ENCODE measurements around the gene KIRREL3.

KIRREL3 gene

DNA sequence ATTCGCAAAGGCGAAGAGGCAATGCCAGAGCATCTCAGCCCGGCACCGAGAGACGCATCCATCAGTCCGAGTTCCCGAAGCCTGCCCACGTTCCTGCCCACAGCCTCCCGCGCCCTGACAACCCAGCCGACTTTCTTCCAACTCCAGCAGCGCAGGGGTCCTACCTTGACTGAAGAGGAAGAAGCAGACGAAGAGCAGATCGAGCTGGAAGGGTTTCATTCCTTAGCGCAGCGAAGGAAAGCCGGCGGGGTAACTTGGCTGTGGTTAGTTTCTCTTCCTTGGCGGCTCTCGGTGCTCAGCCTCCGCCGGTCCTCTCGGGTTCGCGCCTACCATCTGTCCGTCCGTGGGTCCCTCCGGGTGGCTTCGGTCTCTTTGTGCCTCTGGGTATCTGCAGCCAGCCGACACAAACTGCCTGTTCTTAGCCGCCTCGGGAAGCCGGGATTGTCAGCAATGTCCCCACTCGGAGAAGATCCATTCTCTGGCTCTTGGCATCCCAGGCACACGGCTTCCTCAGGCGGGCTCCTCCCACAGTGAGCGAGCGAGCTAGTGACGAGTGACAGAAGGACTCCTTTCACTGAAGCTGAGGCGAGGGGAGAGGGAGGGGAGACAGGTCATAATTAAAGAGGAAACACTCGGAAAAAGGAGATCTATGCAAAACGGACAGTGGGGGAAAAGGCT lies at the start of gene KIRREL3:
Gene KIRREL3, minus strand, starts transcription at position 480 of the 678 bp plus-strand sequence.
- DNase-seq (ENCODE audit: low read depth): no peak

DNA sequence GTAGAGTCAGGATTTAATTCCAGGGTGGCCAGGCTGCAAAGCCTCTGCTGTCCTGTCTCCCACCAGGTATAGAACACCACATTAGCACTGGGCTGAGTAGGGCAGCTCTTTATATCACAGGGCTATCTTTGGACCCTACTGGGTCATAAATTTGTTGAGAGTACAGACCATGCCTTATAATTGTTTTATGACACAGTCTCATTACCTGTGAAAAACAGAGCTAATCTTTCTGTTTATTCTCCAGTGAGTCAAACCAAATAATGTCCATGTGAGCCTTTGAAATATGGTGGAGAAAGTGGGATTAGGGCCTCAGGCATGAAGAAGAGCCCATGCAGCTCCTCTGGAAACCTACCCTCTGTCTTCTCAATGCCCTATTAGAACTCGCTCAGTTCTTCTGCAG lies 49.6 kb upstream of the KIRREL3 start:
- no peak for DNase-seq (ENCODE audit: low read depth)

DNA sequence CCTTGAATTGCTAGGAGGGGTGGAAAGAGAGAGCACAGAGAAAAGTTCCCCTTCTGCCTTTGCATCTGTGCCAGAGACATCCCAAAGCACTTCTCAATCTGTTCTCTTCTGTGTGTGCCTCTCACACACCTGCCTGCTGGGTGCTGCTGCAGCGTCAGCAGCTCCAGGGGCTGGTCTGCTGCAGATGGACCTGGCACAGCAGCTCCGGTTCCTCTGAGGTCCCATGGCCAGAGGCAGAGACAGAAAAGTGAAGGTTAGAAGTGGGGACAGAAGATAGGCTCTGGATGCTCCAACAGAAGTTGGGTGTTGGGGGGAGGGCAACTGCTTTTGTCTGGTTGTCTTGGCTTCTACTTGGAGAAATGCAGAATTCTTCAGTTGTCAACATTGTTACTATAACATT lies 48.9 kb upstream of the KIRREL3 start:
- DNase-seq (ENCODE audit: low read depth): no peak

DNA sequence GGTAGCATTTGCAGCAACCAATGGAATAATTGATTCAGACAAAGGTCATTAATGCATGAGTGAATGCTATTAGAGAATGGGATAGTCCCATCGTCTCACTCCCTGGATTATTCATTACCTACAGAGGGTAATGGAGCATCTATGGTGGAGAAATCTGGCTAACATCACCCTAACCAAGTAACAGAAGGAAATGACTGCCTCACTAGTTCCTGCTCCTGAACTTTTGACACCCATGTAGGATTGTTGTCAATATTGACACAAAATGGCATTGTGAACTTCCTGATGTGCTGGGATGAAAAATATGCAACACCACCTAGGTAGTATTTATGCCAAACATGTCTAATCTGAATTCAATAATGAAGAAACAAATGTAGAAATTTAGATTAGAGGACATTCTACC lies 44.0 kb upstream of the KIRREL3 start:
- no peak for DNase-seq (ENCODE audit: low read depth)

DNA sequence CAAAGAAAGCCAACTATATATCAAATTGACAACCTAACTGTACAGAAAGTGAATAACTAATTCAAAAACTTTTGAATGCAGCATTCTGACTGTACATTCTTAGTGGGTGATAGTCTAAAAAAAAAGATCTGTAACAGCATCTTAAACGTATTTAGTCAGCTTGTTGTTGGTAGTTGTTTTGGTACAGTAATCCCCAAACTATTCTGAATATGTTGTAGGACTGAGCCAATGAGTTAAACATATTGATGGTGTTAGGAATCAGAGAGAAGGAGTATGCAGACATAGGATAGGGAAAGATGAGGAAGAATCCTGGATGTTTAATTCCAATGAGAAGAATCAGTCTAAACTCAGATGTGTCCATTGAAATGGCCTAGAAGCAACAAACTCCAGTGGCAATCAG lies 41.9 kb upstream of the KIRREL3 start:
- no peak for DNase-seq (ENCODE audit: low read depth)

DNA sequence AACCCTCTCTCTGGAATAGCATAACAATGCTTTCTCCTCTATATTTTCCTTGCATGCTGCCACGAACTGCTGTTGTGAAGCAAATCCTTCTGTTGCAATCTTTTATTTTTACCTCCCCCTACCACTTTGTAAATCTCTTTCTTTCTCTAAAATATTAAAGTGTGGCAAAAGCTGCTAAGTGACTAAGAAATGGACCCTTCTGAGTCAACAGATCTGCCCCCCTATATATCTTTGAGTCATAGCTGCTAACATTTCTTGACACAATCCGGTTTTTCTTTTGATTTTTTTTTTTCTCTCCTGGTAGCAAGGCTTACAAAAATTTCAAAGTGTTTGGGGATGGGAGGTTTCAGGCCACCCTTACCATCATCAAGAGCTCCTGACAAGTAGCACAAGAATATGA lies 39.0 kb upstream of the KIRREL3 start:
- DNase-seq (ENCODE audit: low read depth): no peak

DNA sequence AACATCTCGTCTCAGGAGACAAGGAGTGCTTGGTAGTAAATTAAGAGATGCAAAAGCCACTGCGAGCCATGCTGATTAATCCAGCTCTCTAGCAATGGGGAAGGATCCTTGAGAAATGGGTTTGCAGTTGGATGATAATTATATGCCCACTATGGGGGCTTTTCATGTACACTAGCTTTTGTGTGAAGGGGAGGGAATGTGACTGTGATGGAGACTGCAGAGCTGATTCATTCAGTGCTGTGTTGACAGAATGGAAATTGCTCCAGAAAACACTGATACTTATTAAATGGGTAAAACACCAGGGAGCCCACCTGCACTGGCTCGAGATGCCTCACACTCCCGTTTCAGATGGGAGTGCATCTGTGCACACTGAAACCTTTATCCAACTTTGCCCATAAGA lies 37.0 kb upstream of the KIRREL3 start:
- no peak for DNase-seq (ENCODE audit: low read depth)

DNA sequence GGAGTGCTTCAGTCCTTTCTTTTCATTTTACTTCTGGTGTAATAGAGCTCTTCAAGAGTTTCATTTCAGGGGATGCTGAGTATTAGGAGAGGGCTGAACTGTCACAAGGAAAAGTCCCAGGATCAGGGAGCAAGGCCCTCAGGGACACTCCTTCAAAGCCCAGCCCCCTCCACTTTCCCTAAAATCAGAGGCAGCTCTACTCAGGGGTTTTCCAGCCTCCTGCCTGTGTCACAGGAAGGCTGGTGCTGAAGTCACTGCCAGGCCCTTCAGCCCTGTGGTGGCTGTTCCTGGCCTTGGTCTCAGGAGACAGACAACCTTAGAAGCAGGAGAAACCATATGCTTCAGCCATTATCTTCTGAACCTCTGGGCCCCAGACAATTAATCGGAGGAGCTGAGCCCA lies 36.4 kb upstream of the KIRREL3 start:
- DNase-seq (ENCODE audit: low read depth): no peak

DNA sequence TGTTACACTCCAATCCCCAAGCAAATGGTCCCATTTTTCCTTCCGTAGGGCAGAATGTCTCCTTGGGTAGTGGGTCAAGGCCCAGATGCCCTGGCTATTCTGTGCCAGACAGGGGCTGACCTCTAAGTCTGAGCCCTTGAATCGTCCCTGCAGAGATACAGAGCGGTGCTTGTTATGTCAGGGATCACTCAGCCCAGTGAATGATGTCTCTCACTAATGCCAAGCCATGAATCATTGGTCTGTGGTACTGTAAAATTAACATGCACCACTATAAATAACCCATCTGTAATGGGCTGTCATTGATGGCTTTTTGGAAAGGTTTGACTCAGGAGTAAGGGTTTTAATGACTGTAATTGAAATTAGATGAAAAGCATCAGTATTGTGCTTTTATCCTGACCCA lies 35.3 kb upstream of the KIRREL3 start:
- no peak for DNase-seq (ENCODE audit: low read depth)

DNA sequence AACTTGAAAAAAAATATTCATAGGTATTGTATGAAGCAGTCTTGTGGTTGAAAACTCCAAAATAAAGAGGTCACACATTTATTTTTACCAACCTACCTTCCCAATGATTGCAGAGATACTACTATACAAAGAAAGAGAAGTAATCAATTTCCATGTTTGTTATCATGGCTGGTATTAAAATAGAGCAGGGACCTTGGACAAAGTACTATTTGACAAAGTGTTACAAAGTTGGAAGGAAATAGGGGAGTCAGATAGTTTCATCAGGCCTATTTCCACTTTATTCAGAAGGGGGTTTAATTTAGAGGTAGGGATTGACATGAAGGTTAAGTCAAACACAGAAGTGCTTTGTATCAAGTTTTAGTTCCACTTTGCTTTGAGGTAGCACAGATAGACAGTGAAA lies 34.4 kb upstream of the KIRREL3 start:
- no peak for DNase-seq (ENCODE audit: low read depth)

DNA sequence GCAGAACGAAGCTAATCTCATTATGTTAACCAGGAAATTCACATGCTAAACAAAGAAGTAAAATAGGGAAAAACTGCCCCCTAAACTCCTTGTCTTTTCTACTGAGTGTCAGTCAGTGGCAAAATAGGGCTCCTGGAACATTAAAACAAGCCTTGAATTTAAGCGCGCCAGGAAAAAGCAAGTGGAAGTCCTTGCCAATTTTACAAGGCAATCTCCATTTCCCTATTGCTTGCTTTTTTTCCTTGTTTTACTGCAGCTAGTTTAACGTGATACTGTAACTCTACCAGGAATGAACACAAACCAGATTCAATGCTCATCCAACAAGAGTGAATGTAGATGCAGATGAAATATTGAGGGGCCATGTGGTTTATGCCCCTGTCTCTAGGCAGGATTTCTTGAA lies 28.1 kb upstream of the KIRREL3 start:
- DNase-seq (ENCODE audit: low read depth): no peak

DNA sequence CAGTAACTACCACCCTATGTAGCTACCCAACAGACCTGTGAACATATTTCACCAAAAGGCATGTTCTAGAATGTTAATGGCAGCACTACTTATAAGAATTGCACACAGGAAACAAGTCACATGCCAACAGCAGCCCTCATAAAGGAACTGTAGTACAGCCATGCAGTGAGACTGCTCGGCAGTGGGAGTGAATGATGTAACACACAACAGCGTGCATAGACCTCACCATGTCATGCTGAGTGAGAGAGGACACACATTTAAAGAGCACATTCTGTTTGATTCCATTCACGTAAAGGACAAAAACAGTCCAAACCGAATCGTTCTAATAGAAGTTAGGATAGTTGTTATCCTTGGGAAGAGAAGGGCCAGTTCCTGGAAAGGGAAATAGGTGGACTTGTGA lies 27.2 kb upstream of the KIRREL3 start:
- no peak for DNase-seq (ENCODE audit: low read depth)

DNA sequence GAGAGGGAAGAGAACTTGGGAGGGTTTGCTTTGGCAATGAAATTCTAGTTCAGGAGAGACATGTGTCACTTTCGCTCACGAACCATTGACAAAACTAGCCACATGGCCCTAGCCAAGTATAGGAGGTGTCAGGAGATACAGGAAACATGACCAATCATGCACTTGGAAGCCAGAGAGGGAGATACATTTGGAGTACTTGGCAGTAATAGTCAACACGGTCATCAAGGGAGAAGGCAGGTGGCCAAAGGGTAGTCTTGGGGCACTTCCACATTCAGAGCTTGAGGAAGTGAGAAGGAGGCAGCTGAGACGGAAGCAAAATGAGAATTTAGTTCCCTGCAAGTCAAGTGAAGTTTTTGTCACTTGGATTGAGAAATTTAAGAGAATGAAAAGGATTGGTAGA lies 26.4 kb upstream of the KIRREL3 start:
- no peak for DNase-seq (ENCODE audit: low read depth)

DNA sequence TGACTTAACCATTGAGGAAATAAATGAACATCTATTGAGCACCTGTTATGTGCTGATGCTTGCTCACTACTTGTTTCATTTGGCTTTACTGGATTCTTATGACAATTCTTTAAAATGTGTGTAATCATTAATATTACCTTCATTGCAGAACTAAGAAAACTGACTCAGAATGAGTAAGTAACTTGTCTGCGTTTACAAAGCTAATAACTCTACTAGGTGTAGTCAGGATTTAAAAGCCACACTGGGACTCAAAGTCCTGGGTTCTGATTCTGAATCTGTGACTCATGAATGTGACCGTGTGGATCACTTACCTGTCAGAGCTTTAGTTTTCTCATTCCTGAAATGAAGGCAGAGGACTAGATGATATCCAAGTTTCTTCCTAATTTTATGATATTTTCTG lies 23.4 kb upstream of the KIRREL3 start:
- no peak for DNase-seq (ENCODE audit: low read depth)

DNA sequence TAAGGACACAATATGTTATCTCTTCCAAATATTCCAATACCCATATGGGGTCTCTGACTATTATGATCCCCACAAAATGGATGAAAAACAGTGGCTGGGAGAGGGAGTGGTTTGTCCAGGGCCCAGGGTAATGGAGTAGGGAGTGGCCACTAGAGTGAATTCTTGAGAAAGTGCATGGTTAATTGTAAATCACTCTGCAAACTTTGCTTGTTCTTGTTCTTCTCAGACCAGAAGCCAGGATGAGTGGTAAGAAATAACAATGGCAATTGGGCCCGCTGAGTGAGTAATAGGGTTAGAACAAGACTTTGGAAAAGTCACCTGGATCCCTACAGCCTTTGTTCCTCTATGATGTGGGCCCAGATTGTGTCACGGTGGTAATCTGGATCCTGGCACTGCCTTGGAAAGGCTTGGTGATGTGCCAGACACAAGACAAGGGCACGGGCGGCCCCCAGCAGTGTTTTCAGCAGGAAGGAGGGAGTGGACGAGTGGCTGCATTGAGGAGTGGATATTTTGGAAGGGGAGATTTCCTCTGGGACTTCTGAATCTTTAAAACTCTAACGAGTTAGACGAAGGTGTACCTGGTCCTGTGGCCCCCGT lies 18.2 kb upstream of the KIRREL3 start:
- DNase-seq (ENCODE audit: low read depth): no peak

DNA sequence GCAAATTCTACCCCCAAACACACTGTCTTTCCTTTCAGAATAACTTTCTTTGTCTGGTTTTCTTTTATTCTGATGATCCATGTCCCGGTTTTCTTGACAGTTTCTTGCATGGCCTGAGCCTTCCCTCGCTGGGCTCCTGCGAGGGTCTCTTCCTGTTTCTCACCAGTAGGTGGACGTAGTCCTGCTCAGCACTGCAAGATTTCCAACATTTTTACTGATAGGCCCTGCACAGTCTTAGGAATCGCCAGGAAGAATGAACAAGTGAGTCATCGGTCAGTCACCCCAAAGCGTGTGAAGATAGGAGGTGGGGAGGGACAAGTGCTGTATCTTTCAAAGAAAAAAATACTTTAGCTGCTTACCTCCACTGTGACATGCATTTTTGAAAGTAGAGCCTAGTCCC lies 16.9 kb upstream of the KIRREL3 start:
- DNase-seq (ENCODE audit: low read depth): no peak

DNA sequence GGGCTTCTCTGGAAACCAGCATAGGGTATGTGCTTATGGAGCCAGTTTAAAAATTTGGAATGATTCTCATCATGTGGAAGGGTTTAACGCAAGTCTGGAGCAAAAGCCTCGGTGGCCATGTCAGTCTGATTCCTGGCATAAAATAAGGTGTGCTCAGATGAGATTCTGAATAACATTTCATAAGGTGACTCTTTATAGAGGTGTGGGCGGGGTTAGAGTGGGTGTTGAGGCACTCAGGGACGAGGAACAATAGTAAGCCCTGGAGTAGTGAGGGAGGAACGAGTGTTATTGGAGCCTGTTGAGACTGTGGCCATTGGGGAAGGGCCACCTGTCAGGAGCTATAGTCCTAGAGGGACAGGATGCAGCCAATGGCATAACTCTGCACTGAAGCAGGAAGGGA lies 13.0 kb upstream of the KIRREL3 start:
- DNase-seq (ENCODE audit: low read depth): no peak

DNA sequence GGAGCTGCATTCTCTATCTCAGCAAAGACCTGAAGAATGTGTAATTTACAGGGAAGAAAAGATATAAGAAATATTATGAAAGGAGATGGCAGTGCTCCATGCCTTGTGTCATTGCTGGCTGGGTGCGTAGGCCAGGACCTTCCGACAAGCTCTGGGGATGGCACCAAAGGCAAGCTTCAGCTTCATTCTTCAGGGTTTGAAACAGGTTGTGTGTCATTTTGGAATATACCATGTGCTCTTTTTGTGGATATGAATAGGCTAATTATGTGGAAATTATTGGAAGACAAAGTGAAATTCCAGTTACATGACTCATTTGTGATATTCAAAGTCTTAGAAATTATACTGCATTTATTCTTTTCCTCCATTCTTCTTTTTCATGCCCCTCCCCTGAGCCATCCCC lies 5.7 kb upstream of the KIRREL3 start:
- no peak for DNase-seq (ENCODE audit: low read depth)

DNA sequence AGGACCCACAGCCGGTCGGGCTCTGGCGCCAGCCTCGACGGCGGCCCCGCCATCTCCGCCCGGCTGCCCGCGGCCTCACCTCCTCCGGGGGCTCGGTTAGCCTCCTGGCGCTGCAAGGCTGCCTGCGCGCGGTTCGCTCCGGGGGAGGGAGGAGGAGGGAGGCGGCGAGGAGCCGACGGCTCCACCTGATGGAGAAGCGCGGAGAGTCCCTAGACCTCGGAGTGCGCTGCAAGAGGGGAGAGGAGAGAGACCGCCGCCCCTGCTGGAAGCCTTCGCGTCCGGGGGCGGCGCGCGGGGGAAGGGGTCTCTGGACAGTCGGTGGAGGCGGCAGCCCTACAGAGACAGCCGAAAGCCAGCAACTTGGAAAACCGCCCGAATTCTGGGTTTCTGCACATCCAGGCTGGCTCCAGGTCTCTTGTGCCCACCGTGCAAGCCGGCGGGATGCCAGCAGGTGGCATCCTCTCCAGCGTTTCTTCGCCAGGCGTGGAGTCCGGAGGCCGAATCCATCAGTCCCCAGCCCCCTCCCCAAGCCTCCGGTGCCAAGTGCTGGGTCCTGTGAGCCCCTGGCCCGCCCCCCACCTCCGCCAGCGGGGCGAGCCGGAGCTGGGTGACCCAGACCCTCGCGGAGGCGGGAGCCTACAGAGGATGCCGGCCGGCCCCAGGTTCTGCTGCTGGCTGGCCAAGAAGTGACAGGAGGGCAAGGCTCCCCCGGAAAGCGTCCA lies 2.9 kb upstream of the KIRREL3 start:
- no peak for DNase-seq (ENCODE audit: low read depth)

DNA sequence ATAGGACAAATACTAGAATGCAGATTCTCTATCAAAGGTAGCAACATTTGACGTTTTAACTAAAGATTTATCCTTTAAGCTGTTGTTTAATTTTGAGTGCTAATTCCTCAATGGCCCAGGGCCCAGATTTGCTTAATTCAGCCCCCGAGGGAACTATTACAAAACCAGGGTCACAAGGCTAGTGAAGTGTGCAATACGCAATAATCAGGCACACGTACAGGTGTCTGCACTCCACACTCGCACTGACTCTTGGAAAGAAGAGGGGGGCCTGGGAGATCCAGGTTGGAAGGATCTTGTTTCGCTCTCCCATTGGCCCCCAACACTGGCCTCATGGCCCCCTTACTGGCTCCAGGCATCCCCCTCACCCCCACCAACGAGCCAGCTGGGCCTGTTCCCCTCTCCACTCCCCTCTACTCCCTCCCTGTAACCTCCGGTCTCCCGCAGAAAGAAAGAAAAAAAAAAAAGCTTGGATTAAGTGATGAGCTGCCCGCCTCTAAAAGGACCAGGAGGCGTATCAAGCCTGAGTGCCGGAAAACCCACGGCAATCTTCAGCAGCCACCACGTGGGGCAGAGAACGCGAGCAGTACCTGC lies 2.2 kb upstream of the KIRREL3 start:
- DNase-seq (ENCODE audit: low read depth): no peak

DNA sequence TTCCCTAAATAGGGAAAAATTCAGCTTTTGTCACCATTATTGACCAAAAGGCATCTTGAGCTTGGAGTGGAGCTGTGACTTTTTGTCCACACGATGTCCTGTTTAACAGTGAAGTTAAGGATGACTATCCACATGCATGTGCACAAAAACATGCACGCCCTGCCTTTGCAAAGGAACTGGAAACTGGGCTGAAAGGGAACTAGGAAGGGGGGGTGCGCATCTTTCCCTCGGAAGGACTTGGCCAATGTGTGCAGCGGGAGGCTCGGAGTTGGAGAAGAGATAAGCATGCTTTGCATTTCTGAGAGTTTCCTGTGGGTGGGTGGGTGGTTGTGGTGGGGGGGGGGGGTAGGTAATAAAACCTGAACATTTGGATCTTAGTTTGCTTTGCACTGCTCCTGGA lies 411 bp upstream of the KIRREL3 start:
- DNase-seq (ENCODE audit: low read depth): no peak

DNA sequence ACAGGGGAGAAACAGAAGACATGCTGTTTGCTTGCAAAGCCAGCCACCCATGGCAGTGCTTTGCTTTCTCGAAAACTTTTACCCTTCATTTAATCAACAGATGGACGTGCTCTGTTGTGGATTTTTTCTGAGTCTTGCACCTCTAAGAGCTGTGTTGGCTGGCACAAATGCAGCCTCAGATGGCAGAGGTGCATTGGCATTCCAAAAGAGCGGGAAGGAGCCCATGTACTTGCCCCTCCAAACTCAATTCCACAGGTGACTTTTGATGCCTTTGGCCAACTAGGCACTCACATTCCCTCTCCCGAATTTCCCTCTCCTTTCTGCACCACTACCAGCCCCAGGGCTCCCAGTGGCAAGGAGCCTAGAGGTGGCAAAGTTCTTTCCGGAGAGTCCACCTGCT lies 1.2 kb downstream of the KIRREL3 start:
- DNase-seq (ENCODE audit: low read depth): no peak

DNA sequence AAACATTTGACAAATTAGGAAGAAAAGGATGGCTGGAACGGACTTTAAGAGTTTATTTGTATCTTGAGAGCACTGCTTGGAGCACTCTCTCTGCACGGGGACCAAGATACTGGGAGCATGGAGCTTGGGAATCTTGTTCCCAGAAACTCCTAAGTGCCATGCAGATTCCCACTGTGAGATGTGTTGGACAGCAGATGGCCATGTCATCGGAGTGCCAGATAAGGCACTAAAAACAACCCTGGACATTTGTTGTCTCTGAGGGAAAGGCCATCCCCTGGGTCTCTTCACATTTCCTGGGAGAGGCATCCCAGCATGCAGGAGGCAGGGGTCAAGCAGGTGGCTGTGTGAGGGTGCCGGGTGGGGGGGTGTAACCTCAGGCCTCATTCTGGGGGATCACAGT lies 2.9 kb downstream of the KIRREL3 start:
- no peak for DNase-seq (ENCODE audit: low read depth)

Data from activated T-cell treated with anti-CD3 and anti-CD28 coated beads for 24 hours (primary cell).